ENCODE data around the gene MTMR12.

The MTMR12 gene

DNA sequence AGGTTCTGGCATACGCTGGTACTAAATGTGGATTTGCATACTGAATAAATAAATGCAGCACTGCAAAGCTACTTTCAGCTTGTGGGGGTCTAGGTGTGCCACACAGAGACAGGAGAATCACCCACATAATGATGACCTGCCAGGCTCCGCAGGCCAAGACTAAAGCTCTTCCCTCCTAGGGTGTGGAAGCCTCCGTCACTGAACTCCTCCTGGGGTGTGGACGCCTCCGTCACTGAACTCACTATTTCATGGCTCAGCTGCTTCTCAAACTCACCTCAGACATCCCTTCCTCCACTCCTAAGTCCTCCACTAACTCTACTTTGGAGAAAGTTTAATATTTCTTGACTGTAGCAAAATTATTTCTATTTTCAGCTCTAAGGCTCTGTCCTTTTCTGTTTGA, 73.4 kb downstream of the MTMR12 start:
- intact Hi-C loops (cut with DNase I; ENCODE audit: low total_unique reads), result loop anchor here (10.0 kb wide), 2 partner anchors 75 to 345 kb away; partner anchors contain the start of genes MTMR12 and SUB1
- Histone ChIP-seq H3K9me3 (no peaks in the 10 kb centered on the region), H3K27ac (no peak overlapping the region), H3K4me1 (peaks cover 0 to 6% (median 2%) of the 10 kb centered on the region in 4 donors), H3K4me3 (no peak overlapping the region), H3K36me3 (peaks cover 26 to 89% (median 35%) of the 10 kb centered on the region in 3 donors), H3K27me3 (no peaks in the 10 kb centered on the region)
- TF ChIP-seq, protein P1, sequence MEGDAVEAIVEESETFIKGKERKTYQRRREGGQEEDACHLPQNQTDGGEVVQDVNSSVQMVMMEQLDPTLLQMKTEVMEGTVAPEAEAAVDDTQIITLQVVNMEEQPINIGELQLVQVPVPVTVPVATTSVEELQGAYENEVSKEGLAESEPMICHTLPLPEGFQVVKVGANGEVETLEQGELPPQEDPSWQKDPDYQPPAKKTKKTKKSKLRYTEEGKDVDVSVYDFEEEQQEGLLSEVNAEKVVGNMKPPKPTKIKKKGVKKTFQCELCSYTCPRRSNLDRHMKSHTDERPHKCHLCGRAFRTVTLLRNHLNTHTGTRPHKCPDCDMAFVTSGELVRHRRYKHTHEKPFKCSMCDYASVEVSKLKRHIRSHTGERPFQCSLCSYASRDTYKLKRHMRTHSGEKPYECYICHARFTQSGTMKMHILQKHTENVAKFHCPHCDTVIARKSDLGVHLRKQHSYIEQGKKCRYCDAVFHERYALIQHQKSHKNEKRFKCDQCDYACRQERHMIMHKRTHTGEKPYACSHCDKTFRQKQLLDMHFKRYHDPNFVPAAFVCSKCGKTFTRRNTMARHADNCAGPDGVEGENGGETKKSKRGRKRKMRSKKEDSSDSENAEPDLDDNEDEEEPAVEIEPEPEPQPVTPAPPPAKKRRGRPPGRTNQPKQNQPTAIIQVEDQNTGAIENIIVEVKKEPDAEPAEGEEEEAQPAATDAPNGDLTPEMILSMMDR (IDR thresholded peaks at IDR 0.05), result no peak
- DNase-seq, result no peak

DNA sequence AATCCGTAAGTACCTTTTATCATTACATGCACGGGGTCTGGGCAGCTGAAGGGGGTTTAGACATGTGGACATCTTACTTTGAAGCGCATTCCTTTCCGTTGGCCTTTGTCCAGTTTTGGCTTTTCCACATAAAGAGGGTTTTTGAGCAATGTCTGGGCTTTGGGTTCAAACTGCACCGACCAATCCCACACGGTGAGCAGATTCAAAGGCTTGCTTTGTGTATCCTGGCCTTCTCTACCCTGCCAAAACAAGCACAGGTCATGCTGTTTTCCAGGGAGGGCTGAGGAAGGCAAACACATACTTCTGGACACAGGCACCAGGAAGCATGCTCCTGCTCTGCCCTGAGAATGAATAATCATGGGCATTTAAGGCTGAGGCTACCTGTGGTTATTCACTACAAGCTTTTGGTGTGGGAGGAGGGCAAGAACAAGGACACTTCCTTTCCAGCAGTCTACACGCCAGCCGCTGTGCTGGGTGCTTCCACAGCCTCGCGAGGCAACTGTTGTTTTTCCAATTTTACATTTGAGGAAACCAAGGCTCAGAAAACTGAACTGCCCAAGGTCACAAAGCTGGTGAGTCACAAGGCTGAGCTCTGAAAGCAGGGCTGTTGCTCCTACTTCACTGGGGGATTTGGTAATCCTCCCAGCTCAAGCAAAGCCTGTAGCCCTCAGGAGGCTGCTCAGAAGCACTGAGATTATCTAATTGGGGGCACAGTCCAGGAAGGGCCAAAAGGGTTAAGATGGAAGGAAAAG, 78.9 kb downstream of the MTMR12 start:
- Histone ChIP-seq H3K27ac (peak overlapping the region; percentile 41 to 58), H3K36me3 (peaks cover 18 to 61% (median 19%) of the 10 kb centered on the region in 3 donors)
- no peak for DNase-seq

DNA sequence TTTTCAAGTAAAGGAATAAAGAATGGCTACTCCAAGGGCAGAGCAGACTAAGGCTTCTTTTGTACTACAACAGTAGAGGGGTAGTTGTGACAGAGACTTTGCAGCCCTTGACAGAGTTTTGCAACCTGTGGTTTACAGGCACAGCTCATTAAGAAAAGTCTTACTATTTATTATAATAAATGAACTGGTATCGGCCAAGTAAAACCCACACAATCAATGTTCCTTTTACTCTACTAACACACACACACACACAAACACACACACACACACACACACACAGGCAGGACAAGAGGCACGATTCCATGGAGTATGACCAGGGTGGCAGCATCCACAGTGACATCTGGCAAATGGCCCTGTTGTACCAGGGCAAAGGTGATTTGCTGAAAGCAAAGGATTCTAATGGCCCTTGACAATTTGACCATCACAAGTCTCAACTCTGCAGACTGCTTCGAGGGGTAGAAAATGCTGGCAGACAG, 79.5 kb downstream of the MTMR12 start:
- Histone ChIP-seq H3K9me3 (no peaks in the 10 kb centered on the region), H3K36me3 (peaks cover 18 to 58% (median 21%) of the 10 kb centered on the region in 3 donors), H3K27ac (peak overlapping the region; percentile 41 to 58), H3K4me3 (no peak overlapping the region), H3K27me3 (no peaks in the 10 kb centered on the region), H3K4me1 (peaks cover 0 to 30% (median 24%) of the 10 kb centered on the region in 4 donors)
- TF ChIP-seq, protein P1 (IDR thresholded peaks at IDR 0.05), result no peak
- DNase-seq, result no peak
- intact Hi-C loops (cut with DNase I; ENCODE audit: low total_unique reads), result loop anchor here (10.0 kb wide), 2 partner anchors 82 to 352 kb away; partner anchors contain the start of genes MTMR12 and SUB1

More for the DNA sequence above, 78.9 kb downstream of the MTMR12 start:
- H3K4me3 ChIP-seq, result no peak overlapping the region
- no peaks in the 10 kb centered on the region for H3K27me3 ChIP-seq
- no peaks in the 10 kb centered on the region for H3K9me3 ChIP-seq
- TF ChIP-seq, protein P1 (IDR thresholded peaks at IDR 0.05), result no peak
- H3K4me1 ChIP-seq, result peaks cover 0 to 30% (median 24%) of the 10 kb centered on the region in 4 donors
- intact Hi-C loops (cut with DNase I; ENCODE audit: low total_unique reads), result loop anchor here (10.0 kb wide), 2 partner anchors 81 to 351 kb away; partner anchors contain the start of genes MTMR12 and SUB1

DNA sequence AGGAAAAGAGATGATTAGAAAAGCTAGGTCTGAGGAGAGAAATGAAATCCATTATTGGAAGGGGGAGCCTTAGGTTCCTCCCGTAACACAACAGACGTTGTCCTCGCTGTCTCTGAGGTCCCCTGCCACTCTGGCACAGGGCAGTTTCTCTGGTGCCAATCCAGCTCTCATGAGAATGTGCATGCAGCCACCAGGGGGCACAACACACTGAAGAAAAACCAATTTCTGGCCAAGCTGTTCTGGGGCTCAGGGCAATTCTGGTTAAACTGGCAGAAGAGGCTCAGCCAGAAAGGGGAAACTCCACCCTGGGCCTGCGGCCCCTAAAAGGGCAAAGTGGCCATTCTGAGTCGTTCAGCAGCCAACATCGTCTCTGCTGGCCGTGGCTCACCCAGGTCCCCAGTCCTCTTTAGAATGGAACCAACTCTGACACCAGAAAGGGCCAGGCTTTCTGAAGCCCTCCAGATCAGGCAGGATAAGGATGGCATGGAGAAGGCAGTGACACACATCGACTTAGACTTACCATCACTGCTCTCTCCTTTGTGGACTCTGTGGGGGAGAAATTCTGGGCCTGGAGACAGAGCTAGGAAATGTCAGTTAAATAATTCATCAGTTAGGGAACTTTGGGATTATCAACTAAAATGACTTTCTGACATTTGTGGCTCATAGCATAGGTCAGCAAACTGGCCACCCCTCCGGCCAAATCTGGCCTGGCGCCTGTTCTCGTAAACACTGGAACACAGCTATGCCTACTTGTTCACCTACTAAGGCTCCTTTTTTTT, 80.1 kb downstream of the MTMR12 start:
- H3K36me3 ChIP-seq, result peaks cover 21 to 56% (median 25%) of the 10 kb centered on the region in 3 donors
- TF ChIP-seq, protein P1 (IDR thresholded peaks at IDR 0.05), result peak; percentile 76 to 77
- peak overlapping the region; percentile 41 to 58 for H3K27ac ChIP-seq
- no peaks in the 10 kb centered on the region for H3K9me3 ChIP-seq
- peaks cover 0 to 30% (median 24%) of the 10 kb centered on the region in 4 donors for H3K4me1 ChIP-seq
- intact Hi-C loops (cut with DNase I; ENCODE audit: low total_unique reads), result loop anchor here (10.0 kb wide), 2 partner anchors 82 to 352 kb away; partner anchors contain the start of genes MTMR12 and SUB1
- H3K4me3 ChIP-seq, result no peak overlapping the region
- DNase-seq, result peak; percentile 75 to 85
- H3K27me3 ChIP-seq, result no peaks in the 10 kb centered on the region

DNA sequence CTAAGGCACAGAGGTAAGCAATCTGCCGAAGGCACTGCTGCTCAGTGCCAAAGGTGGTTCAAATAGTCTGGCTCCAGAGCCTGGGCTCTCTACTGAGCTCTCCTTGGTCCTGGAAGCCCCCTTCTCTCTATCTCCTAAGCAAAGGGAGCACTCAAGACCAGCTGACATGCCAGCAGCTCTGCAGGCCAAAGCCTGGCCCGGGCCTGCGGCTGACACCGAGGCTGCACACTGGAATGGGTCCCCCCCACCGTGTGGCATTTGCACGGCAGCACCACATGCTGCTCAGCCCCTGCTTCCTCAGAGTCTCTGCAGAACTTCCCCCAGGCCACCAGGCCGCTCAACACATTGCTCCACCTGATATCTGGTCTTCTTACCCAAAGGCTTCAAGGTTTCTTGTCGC, 80.8 kb downstream of the MTMR12 start:
- H3K9me3 ChIP-seq, result no peaks in the 10 kb centered on the region
- intact Hi-C loops (cut with DNase I; ENCODE audit: low total_unique reads), result loop anchor here (10.0 kb wide), 2 partner anchors 83 to 353 kb away; partner anchors contain the start of genes MTMR12 and SUB1
- no peak overlapping the region for H3K4me3 ChIP-seq
- H3K36me3 ChIP-seq, result peaks cover 21 to 49% (median 25%) of the 10 kb centered on the region in 3 donors
- H3K27me3 ChIP-seq, result no peaks in the 10 kb centered on the region
- H3K4me1 ChIP-seq, result peaks cover 0 to 30% (median 24%) of the 10 kb centered on the region in 4 donors
- DNase-seq, result no peak
- TF ChIP-seq, protein P1 (IDR thresholded peaks at IDR 0.05), result no peak
- peak overlapping the region; percentile 41 to 58 for H3K27ac ChIP-seq

Measured in tibial artery (tissue), 4 donors.